ENCODE results near the gene GYPE.
"Not testable (repeated sequence)": the region's sequence is repeated elsewhere in the genome, so short reads cannot be mapped to it uniquely, and the experiment has no call there.

The GYPE gene

DNA sequence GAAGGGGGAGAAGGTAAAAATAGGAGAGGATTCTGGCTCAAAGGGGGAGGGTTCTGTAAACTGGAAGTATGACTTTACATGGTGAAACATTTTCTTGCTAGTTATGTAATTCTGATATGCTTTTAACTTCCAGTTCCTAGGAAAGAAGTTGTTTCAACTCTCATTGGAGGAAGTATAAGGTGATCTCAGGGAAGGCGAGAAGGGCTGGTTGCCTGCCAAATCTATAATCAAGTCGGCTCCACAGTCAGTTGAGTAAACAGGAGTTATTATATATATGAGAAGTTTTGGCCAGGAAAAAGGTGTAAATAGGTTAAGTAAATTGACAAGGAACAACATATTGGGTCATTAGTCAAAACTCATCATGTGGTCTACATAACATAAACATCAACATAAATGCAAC lies 56.1 kb downstream of the GYPE start:
- H3K27me3 Mint-ChIP-seq (ENCODE audit: low read depth); H3K27ac Mint-ChIP-seq; H3K4me3 Mint-ChIP-seq; H3K36me3 Mint-ChIP-seq (ENCODE audit: low read depth); DNase-seq (ENCODE audit: low spot score); H3K9me3 Mint-ChIP-seq; H3K4me1 Mint-ChIP-seq (ENCODE audit: low read depth): not testable (repeated sequence)

DNA sequence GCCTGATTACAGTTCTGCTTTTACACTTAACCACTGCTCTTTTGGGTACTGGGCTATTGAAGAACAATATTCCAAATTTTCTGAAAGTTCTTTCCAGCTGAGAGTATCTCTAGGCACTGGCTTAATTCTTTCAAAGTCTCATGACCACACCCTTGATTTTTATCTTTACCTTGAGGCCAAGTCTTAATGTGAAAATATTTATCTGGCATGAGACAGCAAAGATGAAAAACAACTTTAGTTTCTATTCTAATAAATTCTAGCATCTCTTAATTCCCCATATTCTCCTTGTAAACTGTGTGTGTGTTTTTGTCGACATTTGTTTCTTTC lies 61.9 kb downstream of the GYPE start:
- not testable (repeated sequence) for H3K4me1 Mint-ChIP-seq (ENCODE audit: low read depth); H3K4me3 Mint-ChIP-seq; H3K27ac Mint-ChIP-seq; H3K36me3 Mint-ChIP-seq (ENCODE audit: low read depth); H3K9me3 Mint-ChIP-seq; DNase-seq (ENCODE audit: low spot score); H3K27me3 Mint-ChIP-seq (ENCODE audit: low read depth)

DNA sequence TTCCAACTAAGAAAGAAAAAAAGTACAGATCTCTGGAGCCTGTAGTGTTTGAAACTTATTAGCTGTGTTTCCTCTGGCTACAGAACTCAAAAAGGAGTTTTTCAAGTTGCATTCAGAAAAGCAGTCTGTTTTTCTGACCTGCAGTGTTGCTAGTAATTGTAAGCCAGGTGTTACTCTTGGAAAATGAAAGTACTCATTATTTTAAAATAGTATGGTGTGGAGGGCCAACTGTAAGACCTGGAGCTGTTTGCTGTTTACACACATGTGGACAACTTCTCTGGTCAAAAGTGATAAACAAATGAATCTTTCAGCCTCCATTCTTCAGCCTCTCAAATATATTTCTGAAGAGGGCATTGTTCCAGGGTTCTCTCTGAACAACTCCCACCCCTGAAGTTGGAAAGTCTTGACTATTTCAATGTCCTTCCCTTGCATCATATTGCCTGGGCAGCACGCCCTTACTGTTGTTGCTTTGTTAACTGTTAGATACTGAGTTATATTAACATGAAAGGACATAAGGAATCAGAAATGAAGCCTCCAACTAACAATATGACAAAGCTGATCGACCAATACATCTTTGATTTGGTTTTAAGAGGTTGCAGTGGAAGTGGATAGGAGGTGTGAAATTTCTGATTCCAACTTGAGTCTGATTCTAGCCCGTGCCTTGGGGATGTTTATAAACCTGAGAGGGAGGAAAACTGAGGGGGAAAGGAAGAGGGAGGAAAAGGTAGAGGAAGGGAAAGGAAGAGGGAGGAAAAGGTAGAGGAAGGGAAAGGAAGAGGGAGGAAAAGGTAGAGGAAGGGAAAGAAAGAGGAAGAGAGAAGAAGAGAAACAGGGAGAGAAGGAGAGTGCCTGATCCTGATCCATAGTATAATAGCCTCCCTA lies 62.5 kb downstream of the GYPE start:
- H3K9me3 Mint-ChIP-seq; H3K36me3 Mint-ChIP-seq (ENCODE audit: low read depth); H3K4me1 Mint-ChIP-seq (ENCODE audit: low read depth); H3K27ac Mint-ChIP-seq; H3K4me3 Mint-ChIP-seq; H3K27me3 Mint-ChIP-seq (ENCODE audit: low read depth); DNase-seq (ENCODE audit: low spot score): not testable (repeated sequence)

DNA sequence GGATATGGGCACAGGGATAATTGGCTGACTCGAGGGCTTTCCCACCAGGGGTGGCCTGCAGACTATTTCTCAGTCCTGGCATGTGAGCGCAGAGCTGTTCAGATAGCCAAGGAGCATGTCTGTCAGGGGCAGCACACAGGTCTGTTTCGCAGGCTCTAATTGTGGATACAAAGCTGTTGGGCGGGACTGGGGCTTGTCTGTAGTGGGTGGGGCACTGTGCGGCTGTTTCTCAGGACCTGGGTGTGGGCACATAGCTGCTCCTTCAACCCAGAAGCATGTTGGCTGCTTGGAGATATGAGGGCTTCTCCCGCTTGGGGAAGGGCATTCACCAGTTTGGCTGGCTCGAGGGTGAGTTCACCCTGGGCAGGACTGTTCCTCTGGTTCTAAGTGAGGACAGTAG lies 65.9 kb downstream of the GYPE start:
- not testable (repeated sequence) for H3K4me1 Mint-ChIP-seq (ENCODE audit: low read depth); H3K36me3 Mint-ChIP-seq (ENCODE audit: low read depth); DNase-seq (ENCODE audit: low spot score); H3K4me3 Mint-ChIP-seq; H3K9me3 Mint-ChIP-seq; H3K27me3 Mint-ChIP-seq (ENCODE audit: low read depth); H3K27ac Mint-ChIP-seq

DNA sequence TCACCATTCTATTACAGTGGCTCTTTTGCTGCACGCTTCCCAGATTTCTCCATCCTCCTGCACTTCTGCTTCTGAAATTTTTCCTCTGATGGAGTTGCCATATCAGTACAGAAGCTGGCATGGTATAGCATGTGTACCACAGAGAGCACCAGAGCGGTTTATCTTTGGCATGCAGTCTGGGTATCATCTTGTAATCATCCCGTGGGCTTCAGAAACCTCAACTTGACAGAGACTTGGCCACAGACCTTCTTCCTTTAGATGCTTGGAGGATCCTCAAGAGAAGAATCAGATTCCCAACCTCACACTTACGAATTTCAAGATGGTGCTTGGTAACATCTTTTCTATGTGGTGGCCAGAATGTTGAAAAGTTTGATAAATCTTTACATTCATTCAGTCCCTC lies 71.2 kb downstream of the GYPE start:
- DNase-seq (ENCODE audit: low spot score), result not testable (repeated sequence)

DNA sequence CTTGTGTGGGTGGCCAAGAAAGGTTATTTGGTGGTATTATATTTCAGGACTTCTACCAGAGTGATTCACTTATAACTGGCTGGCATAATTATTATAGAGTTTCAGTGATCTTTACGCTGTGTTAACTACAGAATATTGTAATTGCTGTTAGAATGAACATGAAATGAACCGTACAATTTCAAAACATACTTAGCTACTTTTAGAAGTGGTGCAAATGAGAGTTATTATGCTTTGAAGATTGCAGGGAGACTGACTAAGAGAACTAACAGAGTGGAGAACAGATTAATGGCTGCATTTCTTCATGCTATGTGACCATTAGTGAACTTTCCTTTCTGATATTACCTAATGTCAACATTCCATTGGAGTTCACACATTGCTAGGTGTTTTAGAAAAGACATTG lies 71.7 kb downstream of the GYPE start:
- not testable (repeated sequence) for H3K27me3 Mint-ChIP-seq (ENCODE audit: low read depth); H3K36me3 Mint-ChIP-seq (ENCODE audit: low read depth)

More for the DNA sequence above, 71.2 kb downstream of the GYPE start:
- H3K4me1 Mint-ChIP-seq (ENCODE audit: low read depth); H3K36me3 Mint-ChIP-seq (ENCODE audit: low read depth); H3K27ac Mint-ChIP-seq; H3K27me3 Mint-ChIP-seq (ENCODE audit: low read depth); H3K4me3 Mint-ChIP-seq: not testable (repeated sequence)
- H3K9me3 Mint-ChIP-seq, result peaks cover 10% of the 10 kb centered on the region

DNA sequence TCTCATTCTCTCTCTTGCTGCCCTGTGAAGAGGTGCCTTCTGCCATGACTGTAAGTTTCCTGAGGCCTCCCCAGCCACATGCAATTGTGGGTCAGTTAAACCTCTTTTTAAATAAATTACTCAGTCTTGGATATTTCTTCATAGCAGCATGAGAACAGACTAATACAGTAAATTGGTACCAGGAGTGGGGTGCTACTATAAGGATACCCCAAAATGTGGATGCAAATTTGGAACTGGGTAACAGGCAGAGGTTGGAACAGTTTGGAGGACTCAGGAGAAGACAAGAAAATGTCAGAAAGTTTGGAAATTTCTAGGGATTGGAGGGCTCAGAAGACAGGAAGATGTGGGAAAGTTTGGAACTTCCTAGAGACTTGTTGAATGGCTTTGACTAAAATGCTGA lies 74.8 kb downstream of the GYPE start:
- H3K27me3 Mint-ChIP-seq (ENCODE audit: low read depth); H3K27ac Mint-ChIP-seq; H3K4me1 Mint-ChIP-seq (ENCODE audit: low read depth); H3K4me3 Mint-ChIP-seq; H3K36me3 Mint-ChIP-seq (ENCODE audit: low read depth); DNase-seq (ENCODE audit: low spot score): not testable (repeated sequence)
- H3K9me3 Mint-ChIP-seq, result peaks cover 10% of the 10 kb centered on the region

More for the DNA sequence above, 71.7 kb downstream of the GYPE start:
- DNase-seq (ENCODE audit: low spot score); H3K4me3 Mint-ChIP-seq; H3K27ac Mint-ChIP-seq; H3K4me1 Mint-ChIP-seq (ENCODE audit: low read depth): not testable (repeated sequence)
- H3K9me3 Mint-ChIP-seq, result peaks cover 10% of the 10 kb centered on the region

DNA sequence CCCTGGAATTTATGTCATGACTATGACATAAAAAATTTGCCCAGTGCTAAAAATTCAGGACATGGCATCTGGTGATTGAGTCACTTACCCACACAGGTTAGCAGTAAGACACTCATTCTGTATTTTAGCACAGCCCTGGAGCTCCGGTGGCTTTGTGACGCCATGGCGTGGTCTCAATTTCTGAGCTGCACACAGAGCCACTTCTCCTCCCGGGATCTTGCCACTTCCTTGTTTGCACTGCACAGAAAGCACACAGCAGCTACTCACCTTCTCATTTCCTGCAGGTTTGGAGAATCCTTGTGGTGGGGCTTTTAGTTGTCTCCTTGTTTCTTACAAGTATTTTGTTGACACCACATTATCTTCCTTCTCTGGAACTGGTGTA lies 76.1 kb downstream of the GYPE start:
- not testable (repeated sequence) for H3K4me1 Mint-ChIP-seq (ENCODE audit: low read depth); H3K27me3 Mint-ChIP-seq (ENCODE audit: low read depth); DNase-seq (ENCODE audit: low spot score); H3K36me3 Mint-ChIP-seq (ENCODE audit: low read depth); H3K27ac Mint-ChIP-seq; H3K4me3 Mint-ChIP-seq
- peaks cover 10% of the 10 kb centered on the region for H3K9me3 Mint-ChIP-seq

Measured in T-helper 2 cell treated with Interferon-gamma antibody and Interleukin-4, amounts not matched to agents 5 μg/mL and 100 μg/mL, for 36 hours (primary cell).